Measurements from ENCODE around the gene IGSF23. TPM values are rescaled to one million over a fixed set of nuclear protein-coding genes. Genes with fewer than 3 reads are reported as not detected.
"Not testable (repeated sequence)": the region's sequence is repeated elsewhere in the genome, so short reads cannot be mapped to it uniquely, and the experiment has no call there.

IGSF23 gene
- total and polyA plus RNA-seq, 2 experiments from 2014 or later: not detected

- Mint-ChIP-seq H3K27me3 (ENCODE audit: insufficient read depth, low read depth, poor library complexity) (no peaks in the 10 kb centered on the region), H3K36me3 (ENCODE audit: low read depth) (no peaks in the 10 kb centered on the region), H3K4me3 (no peak overlapping the region), H3K9me3 (no peaks in the 10 kb centered on the region; the same call in 2 of the 3 replicates), H3K27ac (no peak overlapping the region), H3K4me1 (no peaks in the 10 kb centered on the region)
- Histone ChIP-seq H3K27ac (ENCODE audit: low read depth) (no peak overlapping the region), H3K4me2 (no peak overlapping the region), H4K20me1 (replicated peaks; ENCODE audit: insufficient read depth) (0 out of 2 replicates have a peak, but pooled peaks cover 3% of the 10 kb centered on the region), H3F3A (replicated peaks; ENCODE audit: low read depth) (0 out of 2 replicates have a peak, but pooled peaks cover 4% of the 10 kb centered on the region), H3K36me3 (ENCODE audit: insufficient read depth) (no peaks in the 10 kb centered on the region), H2AFZ (no peak overlapping the region), H3K9me2 (ENCODE audit: insufficient read depth) (no peaks in the 10 kb centered on the region), H3K27me3 (ENCODE audit: insufficient read depth) (no peaks in the 10 kb centered on the region), H3K4me3 (no peak overlapping the region), H3K4me1 (ENCODE audit: insufficient read depth) (0 out of 2 replicates have a peak, but pooled peaks cover 6% of the 10 kb centered on the region), H3K79me2 (replicated peaks; ENCODE audit: insufficient read depth) (no peaks in the 10 kb centered on the region)
- TF ChIP-seq EZH2phosphoT487 (IDR thresholded peaks at IDR 0.05; ENCODE audit: unreplicated experiment) (no peak), POLR2AphosphoS5 (IDR thresholded peaks at IDR 0.05; ENCODE audit: low read depth) (no peak), CREB1 (CRISPR knock-in tag; IDR thresholded peaks at IDR 0.05; ENCODE audit: low read depth) (no peak), ZNF331 (CRISPR knock-in tag; IDR thresholded peaks at IDR 0.05; ENCODE audit: low read depth) (no peak), NANOG (IDR thresholded peaks at IDR 0.05; ENCODE audit: borderline replicate concordance) (no peak)
- TF ChIP-seq, protein P1, sequence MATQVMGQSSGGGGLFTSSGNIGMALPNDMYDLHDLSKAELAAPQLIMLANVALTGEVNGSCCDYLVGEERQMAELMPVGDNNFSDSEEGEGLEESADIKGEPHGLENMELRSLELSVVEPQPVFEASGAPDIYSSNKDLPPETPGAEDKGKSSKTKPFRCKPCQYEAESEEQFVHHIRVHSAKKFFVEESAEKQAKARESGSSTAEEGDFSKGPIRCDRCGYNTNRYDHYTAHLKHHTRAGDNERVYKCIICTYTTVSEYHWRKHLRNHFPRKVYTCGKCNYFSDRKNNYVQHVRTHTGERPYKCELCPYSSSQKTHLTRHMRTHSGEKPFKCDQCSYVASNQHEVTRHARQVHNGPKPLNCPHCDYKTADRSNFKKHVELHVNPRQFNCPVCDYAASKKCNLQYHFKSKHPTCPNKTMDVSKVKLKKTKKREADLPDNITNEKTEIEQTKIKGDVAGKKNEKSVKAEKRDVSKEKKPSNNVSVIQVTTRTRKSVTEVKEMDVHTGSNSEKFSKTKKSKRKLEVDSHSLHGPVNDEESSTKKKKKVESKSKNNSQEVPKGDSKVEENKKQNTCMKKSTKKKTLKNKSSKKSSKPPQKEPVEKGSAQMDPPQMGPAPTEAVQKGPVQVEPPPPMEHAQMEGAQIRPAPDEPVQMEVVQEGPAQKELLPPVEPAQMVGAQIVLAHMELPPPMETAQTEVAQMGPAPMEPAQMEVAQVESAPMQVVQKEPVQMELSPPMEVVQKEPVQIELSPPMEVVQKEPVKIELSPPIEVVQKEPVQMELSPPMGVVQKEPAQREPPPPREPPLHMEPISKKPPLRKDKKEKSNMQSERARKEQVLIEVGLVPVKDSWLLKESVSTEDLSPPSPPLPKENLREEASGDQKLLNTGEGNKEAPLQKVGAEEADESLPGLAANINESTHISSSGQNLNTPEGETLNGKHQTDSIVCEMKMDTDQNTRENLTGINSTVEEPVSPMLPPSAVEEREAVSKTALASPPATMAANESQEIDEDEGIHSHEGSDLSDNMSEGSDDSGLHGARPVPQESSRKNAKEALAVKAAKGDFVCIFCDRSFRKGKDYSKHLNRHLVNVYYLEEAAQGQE (IDR thresholded peaks at IDR 0.05; ENCODE audit: unreplicated experiment): no peak
- DNase-seq (ENCODE audit: low spot score): no peak
- ATAC-seq: no peak
Measured at GRCh38 chr19:44668985-44669764, 55.8 kb downstream of the IGSF23 start.

DNA sequence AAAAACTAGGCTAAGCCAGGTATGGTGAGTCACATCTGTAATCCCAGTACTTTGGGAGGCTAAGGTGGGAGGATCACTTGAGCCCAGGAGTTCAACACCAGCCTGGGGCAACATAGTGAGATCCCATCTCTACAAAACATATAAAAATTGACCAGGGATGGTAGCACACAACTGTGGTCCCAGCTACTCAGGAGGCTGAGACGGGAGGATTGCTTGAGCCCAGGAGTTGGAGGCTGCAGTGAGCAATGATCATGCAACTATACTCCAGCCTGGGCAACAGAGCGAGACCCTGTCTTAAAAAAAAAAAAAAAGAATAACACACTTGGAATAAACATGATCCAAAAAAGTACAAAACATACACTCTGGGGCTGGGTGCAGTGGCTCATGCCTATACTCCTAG, 56.7 kb downstream of the IGSF23 start:
- not testable (repeated sequence) for H4K20me1 ChIP-seq (replicated peaks; ENCODE audit: insufficient read depth); ATAC-seq; H3K4me1 ChIP-seq (ENCODE audit: insufficient read depth); H3K79me2 ChIP-seq (replicated peaks; ENCODE audit: insufficient read depth); H3K27me3 Mint-ChIP-seq (ENCODE audit: insufficient read depth, low read depth, poor library complexity); H3K4me3 Mint-ChIP-seq; H3K27me3 ChIP-seq (ENCODE audit: insufficient read depth); H3K9me3 Mint-ChIP-seq; DNase-seq (ENCODE audit: low spot score); H3K4me3 ChIP-seq; H2AFZ ChIP-seq; H3K4me2 ChIP-seq; H3K27ac Mint-ChIP-seq; H3K27ac ChIP-seq (ENCODE audit: low read depth); H3K36me3 ChIP-seq (ENCODE audit: insufficient read depth); H3K9me2 ChIP-seq (ENCODE audit: insufficient read depth); H3K36me3 Mint-ChIP-seq (ENCODE audit: low read depth); H3K4me1 Mint-ChIP-seq; H3F3A ChIP-seq (replicated peaks; ENCODE audit: low read depth)

Data from GM23338 (cell line).